GM21619 (cell line): ENCODE results near the gene ZKSCAN2.

Experiments used
- ATAC-seq: cut with Tn5 transposase; IDR thresholded peaks from one replicate; pipeline ENCODE4 v1.9.1; 2021; ENCODE audit not compliant: unreplicated experiment

ZKSCAN2 gene

DNA sequence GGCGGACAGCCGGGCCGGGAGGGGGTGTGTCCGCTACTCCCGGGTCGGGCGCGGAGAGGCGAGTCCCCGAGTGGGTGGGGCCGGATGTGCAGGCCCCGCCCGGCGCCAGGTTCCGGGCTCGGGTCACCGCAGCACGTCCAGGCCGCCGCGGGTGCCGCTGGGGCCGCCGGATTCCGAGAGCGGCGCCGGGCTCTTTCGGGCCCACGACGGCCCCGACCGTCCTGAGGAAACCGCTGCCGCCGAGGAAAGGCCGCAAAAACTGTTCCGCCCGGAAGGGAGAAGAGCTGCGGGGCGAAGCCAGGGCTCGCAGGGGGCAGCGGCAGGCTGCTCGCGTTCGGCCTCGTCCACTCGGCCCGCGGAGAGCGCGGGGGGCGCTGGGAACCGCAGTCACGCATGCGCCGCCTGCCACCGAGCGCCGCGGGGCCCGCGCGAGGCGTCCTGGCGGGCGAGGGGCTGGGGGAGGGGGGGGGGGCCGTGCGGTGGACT lies at the start of gene ZKSCAN2:
Gene ZKSCAN2, minus strand, starts transcription at position 376 of the 486 bp plus-strand sequence. CDS start 718 bp downstream, outside the sequence.
- peak; percentile 80 for ATAC-seq

DNA sequence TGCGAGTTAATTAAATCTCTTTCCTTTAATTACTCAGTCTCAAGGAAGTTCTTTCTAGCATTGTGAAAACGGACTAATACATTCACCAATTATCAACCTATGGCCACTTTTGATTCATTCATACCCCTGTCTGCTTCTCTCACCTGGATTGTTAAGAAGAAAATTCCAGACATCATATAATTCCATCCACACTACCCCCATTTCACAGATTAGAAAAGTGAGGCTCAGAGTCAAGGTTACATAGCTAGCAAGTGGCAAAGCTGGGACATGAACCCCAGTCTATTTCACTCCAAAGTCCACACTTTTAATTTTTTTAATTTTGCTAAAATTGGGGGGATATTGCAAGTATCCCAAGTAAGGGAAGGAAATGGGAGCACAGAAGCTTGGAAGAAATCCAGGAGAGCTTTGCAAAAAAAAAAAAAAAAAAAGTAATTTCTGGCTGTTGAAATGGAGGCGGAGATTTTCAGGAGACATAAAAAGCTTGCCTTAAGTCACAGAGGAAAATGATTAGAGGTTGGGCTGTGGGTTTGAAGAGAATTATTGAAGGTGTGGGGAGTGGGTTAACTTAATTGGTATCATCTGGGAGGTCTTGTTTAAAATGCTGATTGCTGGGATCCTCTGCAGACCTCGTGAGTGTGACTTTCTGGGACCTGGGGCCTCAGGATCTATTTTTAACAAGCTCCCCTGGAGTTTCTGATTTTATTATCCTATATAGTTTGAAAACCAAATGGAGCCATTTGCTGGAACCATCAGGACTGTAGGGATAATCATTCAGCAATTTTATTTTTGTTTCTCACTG lies 42.3 kb upstream of the ZKSCAN2 start:
- no peak for ATAC-seq

DNA sequence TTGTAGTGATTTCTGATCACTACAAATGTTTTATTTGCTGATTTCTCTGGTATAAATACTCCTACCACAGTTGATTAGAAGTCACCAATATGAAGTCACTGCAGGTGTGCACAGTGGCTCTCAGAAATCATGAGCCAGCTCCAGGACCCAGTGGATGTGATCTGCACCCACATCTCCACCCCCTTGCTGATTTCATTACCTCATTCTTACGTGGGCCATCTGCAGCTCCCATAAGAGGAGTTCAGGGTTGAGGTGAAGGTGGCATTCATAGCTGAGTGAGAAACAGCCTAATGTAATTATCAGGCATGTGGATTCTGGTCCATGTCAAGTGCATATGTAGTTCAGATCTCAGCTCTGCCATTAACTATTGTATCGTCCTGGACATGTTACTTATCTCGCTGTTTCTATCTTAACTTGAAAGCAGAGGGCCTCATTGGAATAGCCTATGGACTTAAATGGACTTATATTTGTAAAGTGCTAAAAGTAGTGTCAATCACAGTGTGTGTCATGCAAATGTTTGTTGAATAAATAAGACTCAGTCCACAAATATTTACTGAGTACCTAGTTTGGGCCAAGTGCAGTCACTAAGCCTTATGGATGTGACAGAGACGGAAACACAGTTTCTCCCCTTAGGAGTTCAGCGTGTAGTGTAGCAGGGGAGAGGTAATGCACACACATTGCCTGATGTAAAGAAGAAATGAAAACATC lies 40.7 kb upstream of the ZKSCAN2 start:
- no peak for ATAC-seq

DNA sequence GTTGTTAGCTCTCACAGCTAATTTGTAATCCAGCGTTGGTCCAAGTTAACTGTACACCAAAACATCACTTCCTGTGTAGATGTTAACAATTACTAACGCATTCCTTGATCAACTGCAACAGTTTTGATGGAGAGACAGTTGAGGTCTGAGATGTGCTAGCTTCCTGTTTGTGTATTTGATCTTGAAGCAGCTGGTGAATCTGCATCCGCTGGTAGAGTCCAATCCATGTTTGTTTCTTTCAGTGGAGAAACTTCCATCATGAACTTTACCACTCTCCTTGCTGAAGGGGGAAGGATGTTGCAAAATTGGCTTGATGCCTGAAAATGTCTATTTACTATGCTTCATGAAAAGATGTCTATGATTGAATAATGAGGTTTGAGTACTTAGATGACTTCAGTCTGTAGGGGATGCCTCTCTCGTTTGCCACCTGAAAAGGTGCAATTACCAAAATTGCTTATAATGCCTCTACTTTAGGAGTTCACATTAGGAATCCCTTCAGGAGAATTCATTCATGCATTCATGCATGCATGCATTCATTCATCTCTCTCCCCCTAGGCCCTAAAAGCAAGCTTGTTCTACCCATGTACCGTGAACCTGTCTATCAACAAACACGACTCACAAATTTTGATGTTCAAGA lies 39.6 kb upstream of the ZKSCAN2 start:
- ATAC-seq = no peak

DNA sequence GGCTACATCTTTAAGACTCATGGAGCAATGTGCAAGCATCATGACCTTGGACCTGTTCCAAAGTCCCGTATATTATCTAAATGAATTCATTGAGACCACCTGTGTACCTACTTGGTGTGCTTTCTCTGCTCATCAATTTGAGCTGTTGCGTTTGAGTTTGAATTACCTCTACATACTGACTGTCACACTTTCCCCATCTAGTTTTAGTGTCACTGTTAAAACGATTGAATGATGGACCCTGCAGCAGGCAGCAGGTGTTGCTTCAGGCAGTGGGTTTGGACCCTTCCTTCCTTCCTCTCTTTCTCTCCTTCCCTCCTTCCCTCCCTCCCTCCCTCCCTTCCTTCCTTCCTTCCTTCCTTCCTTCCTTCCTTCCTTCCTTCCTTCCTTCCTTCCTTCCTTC lies 33.9 kb upstream of the ZKSCAN2 start:
- no peak for ATAC-seq

DNA sequence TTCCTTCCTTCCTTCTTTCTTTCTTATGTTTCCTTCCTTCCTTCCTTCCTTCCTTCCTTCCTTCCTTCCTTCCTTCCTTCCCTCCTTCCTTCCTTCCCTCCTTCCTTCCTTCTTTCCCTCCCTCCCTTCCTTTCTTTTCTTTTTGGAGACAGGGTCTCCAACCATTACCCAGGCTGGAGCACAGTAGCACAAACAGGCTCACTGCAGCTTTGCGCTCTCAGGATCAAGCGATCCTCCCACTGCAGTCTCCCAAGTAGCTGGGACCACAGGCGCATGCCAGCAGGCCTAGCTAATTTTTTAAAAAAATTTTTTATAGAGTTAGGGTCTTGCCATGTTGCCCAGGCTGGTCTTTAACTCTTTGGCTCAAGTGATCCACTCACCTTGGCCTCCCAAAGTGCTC lies 31.8 kb upstream of the ZKSCAN2 start:
- ATAC-seq = no peak

DNA sequence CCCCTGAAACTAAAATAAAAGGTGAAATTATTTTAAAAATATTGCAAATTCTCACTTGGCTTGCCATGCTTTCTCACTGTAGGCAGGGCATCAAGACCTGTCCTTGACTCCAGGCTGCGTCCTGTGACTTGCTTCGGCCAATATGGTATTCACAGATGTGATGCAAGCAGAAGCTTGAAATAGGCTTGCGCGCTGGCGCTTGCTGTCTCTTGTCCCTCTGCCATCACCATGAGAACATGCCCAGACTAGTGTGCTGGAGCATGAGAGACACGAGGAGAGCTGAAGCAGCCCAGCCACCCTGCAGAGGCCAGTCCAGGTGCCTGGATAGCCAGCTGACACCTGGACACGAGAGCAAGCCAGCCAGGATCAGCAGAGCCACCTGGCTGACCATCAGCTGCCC lies 21.8 kb upstream of the ZKSCAN2 start:
- ATAC-seq = no peak

DNA sequence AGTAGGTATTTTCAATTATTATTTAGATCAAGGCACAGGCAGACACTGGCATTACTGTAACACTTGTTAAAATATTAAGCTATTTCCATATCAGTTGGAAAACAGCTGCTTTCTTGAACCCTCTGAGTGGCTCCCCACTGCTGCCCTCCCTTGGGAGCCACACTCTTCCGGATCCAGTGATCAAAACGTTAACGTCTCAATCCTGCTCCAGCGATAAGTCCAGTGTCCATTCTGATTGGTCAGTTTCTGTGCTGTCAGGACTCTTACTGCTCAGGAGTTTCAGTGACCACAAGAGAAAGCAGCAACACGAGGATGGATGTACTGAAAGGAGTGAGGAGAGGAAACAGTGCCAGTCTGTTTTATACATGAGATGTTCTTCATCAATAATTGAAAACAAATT lies 13.8 kb upstream of the ZKSCAN2 start:
- ATAC-seq = no peak

DNA sequence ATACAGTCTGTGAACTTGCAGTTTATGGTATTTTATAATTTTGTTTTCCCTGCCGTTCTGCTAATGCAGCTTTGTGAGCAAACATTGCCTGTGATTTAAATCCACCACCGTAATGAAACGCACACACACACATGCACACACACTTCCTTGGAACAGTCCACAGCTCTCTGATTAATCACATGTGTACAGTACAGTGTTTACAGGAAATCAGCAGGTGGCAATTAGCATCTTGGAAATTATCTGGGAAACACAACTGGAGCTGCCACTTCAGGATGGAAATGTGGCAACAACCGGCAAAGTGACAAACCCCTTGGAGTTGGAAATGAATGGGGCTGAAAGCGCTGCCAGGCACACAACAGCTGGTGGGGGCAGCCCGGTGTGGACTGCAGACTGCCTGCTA lies 12.9 kb upstream of the ZKSCAN2 start:
- ATAC-seq = no peak

DNA sequence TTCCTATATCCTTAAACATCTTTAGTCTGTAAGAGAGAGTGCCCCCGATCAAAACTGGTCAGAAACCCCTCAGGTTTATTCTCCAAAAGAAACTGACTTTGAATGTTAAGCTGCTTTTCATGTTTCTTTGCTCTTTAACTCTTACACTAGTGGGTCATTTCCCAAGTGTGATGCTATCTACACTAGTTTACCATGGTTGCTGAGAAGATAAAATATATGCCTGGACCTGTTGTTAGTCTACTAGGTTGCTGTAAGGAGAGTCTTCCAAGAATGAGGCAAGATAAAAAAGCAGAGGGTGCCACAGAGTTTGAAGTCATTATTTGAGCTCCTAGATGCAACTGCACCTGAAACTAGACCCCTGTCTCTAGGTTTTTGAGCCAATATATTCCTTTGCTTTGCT lies 12.2 kb upstream of the ZKSCAN2 start:
- no peak for ATAC-seq

DNA sequence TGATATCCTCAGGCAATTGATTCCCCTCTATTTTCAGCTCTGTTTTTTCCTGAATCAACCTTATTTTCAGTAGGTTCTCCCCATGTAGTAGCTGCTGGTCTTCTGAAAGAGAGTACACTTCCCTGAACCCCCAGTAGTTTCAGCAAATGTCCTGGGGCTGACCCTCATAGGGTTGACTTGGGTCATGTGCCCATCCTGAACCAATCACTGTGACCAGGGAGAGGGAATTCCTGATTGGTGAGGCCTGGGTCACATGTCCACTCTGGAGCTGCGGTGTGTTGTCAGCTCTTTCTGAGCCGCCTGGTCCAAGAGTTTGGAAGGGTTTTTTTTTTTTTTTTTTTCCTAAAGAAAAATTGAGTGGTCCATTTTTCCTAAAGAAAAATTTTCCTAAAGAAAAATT lies 8.3 kb upstream of the ZKSCAN2 start:
- ATAC-seq = no peak

DNA sequence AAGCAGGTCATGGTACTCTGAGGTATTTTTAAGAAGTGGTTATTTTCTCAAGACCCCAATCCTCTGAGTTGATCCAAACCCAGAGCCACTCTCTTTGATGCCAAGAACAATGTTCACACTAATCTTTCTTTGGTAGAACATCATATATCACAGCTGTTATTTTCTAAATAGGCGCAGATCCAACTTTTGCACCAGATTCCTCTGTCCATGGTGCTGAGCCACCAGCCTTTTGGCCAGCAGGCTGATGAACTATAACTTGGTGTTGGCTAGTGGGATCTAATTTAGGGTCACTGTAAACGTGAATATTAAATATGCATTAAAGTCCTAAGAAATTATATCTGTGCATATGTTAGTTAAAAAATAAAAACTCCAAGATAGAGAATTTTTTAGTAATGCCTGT lies 7.0 kb upstream of the ZKSCAN2 start:
- ATAC-seq = no peak

DNA sequence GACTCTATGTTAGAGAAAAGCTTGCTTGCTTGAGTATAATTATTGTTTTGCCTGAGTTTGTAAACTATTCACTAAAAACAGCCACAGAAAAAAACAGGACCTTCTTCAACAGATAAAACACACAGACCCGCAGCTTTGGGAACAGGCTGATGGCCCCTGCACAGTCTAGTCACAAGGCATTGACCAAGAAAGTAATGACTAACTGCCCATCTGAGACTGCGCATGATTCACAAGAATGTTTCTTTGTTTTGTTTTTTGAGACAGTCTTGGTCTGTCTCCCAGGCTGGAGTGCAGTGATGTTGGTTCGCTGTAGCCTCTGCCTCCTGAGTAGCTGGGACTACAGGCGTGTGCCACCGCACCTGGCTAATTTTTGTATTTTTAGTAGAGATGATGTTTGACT lies 2.8 kb upstream of the ZKSCAN2 start:
- ATAC-seq = no peak

DNA sequence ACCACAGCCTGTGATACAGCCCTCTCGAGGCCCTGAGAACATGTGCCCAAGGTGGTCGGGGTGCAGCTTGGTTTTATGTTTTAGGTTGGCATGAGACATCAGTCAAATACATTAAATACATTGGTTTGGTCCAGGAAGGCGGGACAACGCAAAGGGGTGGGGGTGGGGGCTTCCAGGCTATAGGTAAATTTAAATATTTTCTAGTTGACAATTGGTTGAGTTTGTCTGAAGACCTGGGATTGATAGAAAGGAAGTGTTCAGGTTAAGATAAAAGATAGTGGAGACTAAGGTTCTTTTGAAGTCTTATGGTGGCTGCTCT lies 1.2 kb upstream of the ZKSCAN2 start:
- no peak for ATAC-seq

DNA sequence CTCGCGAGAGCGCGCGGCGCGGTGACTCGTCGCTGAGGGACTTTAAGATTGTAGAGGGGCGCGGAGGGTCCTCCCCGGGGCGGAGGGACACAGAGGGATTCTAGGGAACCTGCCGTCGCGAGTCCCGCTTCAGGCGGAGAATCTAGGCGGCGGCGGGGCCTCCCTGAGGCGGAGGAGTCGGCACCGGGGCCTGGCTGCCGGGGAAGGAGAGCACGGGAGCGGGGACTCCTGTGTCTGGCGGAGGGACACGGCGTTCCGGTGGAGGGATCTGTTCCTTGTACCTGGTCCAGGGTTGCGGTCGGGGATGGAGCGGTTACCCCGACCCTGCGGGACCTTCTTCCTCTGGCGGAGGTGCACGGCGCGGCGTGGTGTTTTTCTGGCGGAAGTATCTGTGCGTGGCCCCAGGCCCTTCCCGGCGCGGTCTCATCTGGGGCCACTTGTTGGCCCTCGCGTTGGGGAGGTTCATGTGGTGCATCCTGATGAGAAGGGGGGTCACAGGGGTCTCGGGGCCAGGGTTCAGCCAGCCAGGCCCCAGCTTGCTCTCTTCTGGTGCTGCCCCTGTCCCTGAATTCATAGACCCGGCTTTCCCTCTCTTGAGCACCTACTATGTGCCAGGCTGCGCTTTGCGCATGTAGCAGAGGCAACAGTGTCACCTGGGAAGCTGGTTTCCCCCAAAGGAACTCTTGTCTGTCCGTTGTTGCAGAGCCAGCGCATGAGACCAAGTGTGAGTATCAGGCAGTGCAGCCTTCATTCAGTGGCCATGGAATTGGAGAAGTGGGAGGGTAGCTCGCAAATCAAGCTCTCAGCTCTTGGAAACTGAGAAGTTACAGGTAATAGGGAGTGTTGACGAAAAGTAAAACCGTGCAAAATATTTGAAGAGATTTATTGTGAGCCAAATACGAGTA lies 563 bp upstream of the ZKSCAN2 start:
- ATAC-seq = peak; percentile 49

DNA sequence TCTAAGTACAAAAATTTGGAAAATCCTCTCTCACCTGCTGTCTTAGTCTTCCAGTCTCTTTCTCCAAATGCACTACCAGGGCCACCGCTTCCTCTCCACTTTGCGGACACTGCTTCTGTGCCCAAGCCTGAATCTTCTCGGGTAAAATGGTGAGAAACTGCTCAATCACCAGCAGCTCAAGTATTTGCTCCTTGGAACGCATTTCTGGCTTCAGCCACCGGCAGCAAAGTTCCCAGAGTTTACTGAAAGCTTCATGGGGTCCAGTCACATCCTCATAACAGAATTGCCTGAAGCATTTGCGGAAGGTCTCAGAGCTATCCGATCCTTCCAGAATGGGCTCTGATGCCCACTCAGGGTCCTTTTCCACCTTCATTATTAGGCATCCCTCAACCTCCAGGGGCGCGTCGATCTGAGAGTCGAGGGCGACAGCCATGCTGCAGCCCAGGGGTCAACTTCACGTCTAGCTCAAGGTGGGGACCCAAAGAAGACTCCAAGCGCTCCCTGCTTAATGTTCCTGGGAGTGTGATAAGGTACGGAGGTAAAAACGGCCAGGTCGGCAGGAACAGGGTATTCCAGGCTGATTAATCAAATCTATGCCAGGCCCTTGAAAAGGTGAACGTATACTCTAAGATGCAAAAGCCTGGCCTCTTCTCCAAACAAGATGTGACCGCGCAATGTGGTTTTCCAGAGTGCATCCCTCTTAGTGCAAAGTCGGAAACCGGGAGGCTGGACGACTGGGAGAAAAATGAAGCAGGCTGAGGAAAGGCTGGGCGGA lies 763 bp downstream of the ZKSCAN2 start:
- peak; percentile 1 for ATAC-seq

DNA sequence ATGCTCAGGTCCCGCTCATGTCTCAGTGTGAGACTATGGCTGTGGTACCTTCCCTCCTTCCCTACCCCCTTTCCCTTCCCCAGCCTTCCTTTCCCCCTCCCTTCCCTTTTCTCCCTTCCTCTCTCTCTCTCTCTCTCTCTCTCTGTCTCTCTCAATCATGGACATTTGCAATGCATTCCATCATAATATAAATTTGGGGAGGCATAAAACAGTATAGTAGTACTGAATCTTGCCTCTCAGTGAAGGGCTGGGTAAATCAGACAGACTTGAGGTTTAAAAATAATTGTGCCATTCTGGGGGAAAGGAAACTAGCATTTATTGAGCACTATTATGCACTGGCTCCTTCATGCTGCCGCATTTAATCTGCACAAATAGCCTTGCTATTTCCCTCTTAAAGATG lies 4.3 kb downstream of the ZKSCAN2 start:
- ATAC-seq = no peak

DNA sequence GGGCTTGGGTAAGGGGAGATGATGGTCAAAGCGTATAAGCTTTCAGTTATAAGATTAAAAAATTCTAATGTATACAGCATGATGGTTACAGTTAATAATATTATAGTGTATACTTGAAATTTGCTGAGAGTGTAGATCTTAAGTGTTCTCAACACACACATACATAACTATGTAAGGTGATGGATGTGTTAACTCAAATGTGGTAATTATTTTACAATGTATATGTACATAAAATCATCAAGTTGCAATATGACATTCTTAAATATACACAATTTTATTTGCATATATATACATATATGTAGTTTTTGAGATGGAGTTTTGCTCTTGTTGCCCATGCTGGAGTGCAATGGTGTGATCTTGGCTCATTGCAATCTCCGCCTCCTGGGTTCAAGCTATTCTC lies 7.2 kb downstream of the ZKSCAN2 start:
- no peak for ATAC-seq

DNA sequence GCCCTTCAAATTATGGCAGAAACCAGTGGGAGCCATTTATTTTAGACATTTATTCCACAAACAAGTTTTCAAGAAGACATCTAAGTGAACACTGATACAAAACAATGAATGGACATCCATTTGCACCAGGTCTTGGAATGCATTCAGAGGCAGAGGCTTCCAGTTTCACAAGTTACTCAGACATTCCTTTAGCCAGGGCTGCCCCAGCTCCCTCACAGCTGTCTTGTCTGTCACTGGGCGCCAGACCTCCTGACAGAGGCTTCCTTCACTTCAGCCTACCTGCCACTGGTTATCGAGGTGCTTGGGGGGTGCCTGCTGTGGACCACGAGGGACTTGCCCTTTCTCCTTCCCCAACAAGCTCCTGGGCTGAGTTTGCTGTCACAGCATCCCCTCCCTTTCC lies 21.7 kb downstream of the ZKSCAN2 start:
- ATAC-seq = no peak

DNA sequence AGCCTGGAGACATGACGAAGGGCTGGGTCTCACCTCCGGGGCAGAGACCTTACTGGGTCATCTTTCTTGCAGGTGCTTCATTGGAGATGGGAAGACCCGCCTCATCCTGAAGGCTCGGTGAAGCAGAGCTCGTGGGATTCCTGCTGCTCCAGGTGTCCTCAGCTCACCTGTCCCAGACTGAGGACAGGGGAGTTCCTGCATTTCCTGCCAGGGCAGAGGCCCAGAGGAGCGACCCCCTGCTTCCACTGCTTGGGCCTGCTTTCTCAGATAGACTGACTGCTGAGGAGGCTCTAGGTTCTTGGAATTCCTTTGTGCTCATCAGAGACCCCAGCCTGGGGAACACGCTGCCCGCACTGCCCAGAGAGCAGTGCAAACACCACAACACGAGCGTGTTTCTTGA lies 29.3 kb downstream of the ZKSCAN2 start:
- ATAC-seq = no peak
